Measurements from ENCODE around the gene WDR36.

- no peak for TF ChIP-seq ZNF350 (CRISPR knock-in tag; IDR thresholded peaks at IDR 0.05; ENCODE audit: borderline replicate concordance, low read depth)
- no peak for TF ChIP-seq RBAK (CRISPR knock-in tag; IDR thresholded peaks at IDR 0.05)
- no peak for TF ChIP-seq ZFX (CRISPR knock-in tag; IDR thresholded peaks at IDR 0.05; ENCODE audit: low read depth)
- no peak for TF ChIP-seq SIN3A (IDR thresholded peaks at IDR 0.05; ENCODE audit: borderline replicate concordance, low read depth, low read length)
- peak; percentile 85 for TF ChIP-seq CTCF (CRISPR knock-in tag; IDR thresholded peaks at IDR 0.05)
These were observed 66.1 kb downstream of the WDR36 start for GRCh38 chr5:111158105-111158744.
